Activated CD4-positive, alpha-beta memory T cell treated with anti-CD3 and anti-CD28 coated beads for 36 hours (primary cell): ENCODE results near the gene RBBP8NL. TPM values are rescaled to one million over a fixed set of nuclear protein-coding genes. Genes with fewer than 3 reads are reported as not detected.

Source experiments
- CTCF ChIA-PET: fragments of 350-600 bp; sonication (Branson Sonifier 250); formaldehyde crosslinking; loops from one replicate; lab custom pipeline; 2021; ENCODE audit warnings: antibody characterized with exemption, inconsistent platforms; lab: Charles Lee
- POLR2A ChIA-PET: fragments of 350-600 bp; sonication (Branson Sonifier 250); formaldehyde crosslinking; loops from one replicate; lab custom pipeline; 2021; ENCODE audit warnings: antibody characterized with exemption; lab: Charles Lee
- DNase-seq: peaks from one replicate; pipeline ENCODE4 v3.0.0-alpha.2; 2020
- H3K27ac Mint-ChIP-seq: one replicate; pipeline ENCODE4 v1.8.0; 2021; ENCODE audit warnings: mixed read lengths
- H3K27me3 Mint-ChIP-seq: one replicate; pipeline ENCODE4 v1.8.0; 2021; ENCODE audit warnings: mixed read lengths
- H3K36me3 Mint-ChIP-seq: one replicate; pipeline ENCODE4 v1.8.0; 2021; ENCODE audit warnings: mixed read lengths
- H3K4me1 Mint-ChIP-seq: one replicate; pipeline ENCODE4 v1.8.0; 2021; ENCODE audit warnings: low read depth, mixed read lengths
- H3K4me3 Mint-ChIP-seq: one replicate; pipeline ENCODE4 v1.8.0; 2021; ENCODE audit warnings: mild to moderate bottlenecking, mixed read lengths
- H3K9me3 Mint-ChIP-seq: one replicate; pipeline ENCODE4 v1.8.0; 2021; ENCODE audit warnings: mixed read lengths
- intact Hi-C: fragments of 100-400 bp; cut with micrococcal nuclease; formaldehyde crosslinking; loops from one replicate; pipeline ENCODE4 v1.15.1; 2023
- total RNA-seq, 2 experiments: library from RNA; stranded (reverse); gene quantifications; one replicate each; pipeline ENCODE4 v1.2.3, GENCODE V29; 2021

RBBP8NL gene
- total RNA-seq, 2 experiments from 2014 or later: not detected

- Mint-ChIP-seq H3K36me3 (no peaks in the 10 kb centered on the region), H3K27me3 (peaks cover 3% of the 10 kb centered on the region), H3K4me3 (no peak overlapping the region), H3K27ac (no peak overlapping the region), H3K9me3 (no peaks in the 10 kb centered on the region), H3K4me1 (no peaks in the 10 kb centered on the region)
- no peak for DNase-seq
- CTCF ChIA-PET: interaction anchor here (0.6 kb wide), 1 partner anchor 424 kb away, joined by 4 read pairs; no protein-coding TSS in a partner anchor
- POLR2A ChIA-PET: no interaction called here
- intact Hi-C loops: no loop called here
These were observed 20.7 kb upstream of the RBBP8NL start for GRCh38 chr20:62448038-62448437.

GRCh38 chr20:62446888-62447869 lies 19.8 kb upstream of the RBBP8NL start:
- Mint-ChIP-seq H3K36me3 (no peaks in the 10 kb centered on the region), H3K4me3 (no peak overlapping the region), H3K27ac (no peak overlapping the region), H3K9me3 (no peaks in the 10 kb centered on the region), H3K4me1 (no peaks in the 10 kb centered on the region), H3K27me3 (peaks cover 3% of the 10 kb centered on the region)
- intact Hi-C loops: no loop called here
- CTCF ChIA-PET: interaction anchor here (0.6 kb wide), 1 partner anchor 424 kb away, joined by 4 read pairs; no protein-coding TSS in a partner anchor
- POLR2A ChIA-PET: no interaction called here
- no peak for DNase-seq

GRCh38 chr20:62446481-62446880 lies 19.1 kb upstream of the RBBP8NL start:
- DNase-seq: no peak
- no peaks in the 10 kb centered on the region for H3K36me3 Mint-ChIP-seq
- no peak overlapping the region for H3K27ac Mint-ChIP-seq
- H3K27me3 Mint-ChIP-seq: peaks cover 3% of the 10 kb centered on the region
- POLR2A ChIA-PET: no interaction called here
- CTCF ChIA-PET: no interaction called here
- H3K9me3 Mint-ChIP-seq: no peaks in the 10 kb centered on the region
- no peak overlapping the region for H3K4me3 Mint-ChIP-seq
- H3K4me1 Mint-ChIP-seq: no peaks in the 10 kb centered on the region
- intact Hi-C loops: no loop called here

- Mint-ChIP-seq H3K27me3 (peaks cover 3% of the 10 kb centered on the region), H3K4me3 (no peak overlapping the region), H3K36me3 (no peaks in the 10 kb centered on the region), H3K9me3 (no peaks in the 10 kb centered on the region), H3K27ac (no peak overlapping the region), H3K4me1 (no peaks in the 10 kb centered on the region)
- ChIA-PET POLR2A (no interaction called here), CTCF (no interaction called here)
- intact Hi-C loops: no loop called here
- no peak for DNase-seq
These were observed 18.4 kb upstream of the RBBP8NL start for GRCh38 chr20:62445553-62446340.

GRCh38 chr20:62444286-62444685 lies 16.9 kb upstream of the RBBP8NL start:
- H3K9me3 Mint-ChIP-seq: no peaks in the 10 kb centered on the region
- DNase-seq: no peak
- no peak overlapping the region for H3K27ac Mint-ChIP-seq
- peaks cover 3% of the 10 kb centered on the region for H3K27me3 Mint-ChIP-seq
- intact Hi-C loops: no loop called here
- POLR2A ChIA-PET: no interaction called here
- H3K4me3 Mint-ChIP-seq: no peak overlapping the region
- no peaks in the 10 kb centered on the region for H3K36me3 Mint-ChIP-seq
- CTCF ChIA-PET: no interaction called here
- no peaks in the 10 kb centered on the region for H3K4me1 Mint-ChIP-seq

- intact Hi-C loops: no loop called here
- no peak overlapping the region for H3K4me3 Mint-ChIP-seq
- no peak for DNase-seq
- POLR2A ChIA-PET: no interaction called here
- no peak overlapping the region for H3K27ac Mint-ChIP-seq
- CTCF ChIA-PET: no interaction called here
- H3K36me3 Mint-ChIP-seq: no peaks in the 10 kb centered on the region
- H3K27me3 Mint-ChIP-seq: no peaks in the 10 kb centered on the region
- H3K9me3 Mint-ChIP-seq: no peaks in the 10 kb centered on the region
- H3K4me1 Mint-ChIP-seq: no peaks in the 10 kb centered on the region
These were observed 14.7 kb upstream of the RBBP8NL start for GRCh38 chr20:62441987-62442539.

GRCh38 chr20:62439218-62439617 lies 11.9 kb upstream of the RBBP8NL start:
- intact Hi-C loops: no loop called here
- POLR2A ChIA-PET: no interaction called here
- Mint-ChIP-seq H3K9me3 (no peaks in the 10 kb centered on the region), H3K36me3 (no peaks in the 10 kb centered on the region), H3K4me1 (no peaks in the 10 kb centered on the region), H3K4me3 (no peak overlapping the region), H3K27ac (no peak overlapping the region), H3K27me3 (peaks cover 17% of the 10 kb centered on the region)
- no peak for DNase-seq
- CTCF ChIA-PET: no interaction called here

- H3K36me3 Mint-ChIP-seq: no peaks in the 10 kb centered on the region
- H3K4me1 Mint-ChIP-seq: no peaks in the 10 kb centered on the region
- no peak overlapping the region for H3K27ac Mint-ChIP-seq
- H3K27me3 Mint-ChIP-seq: peaks cover 23% of the 10 kb centered on the region
- CTCF ChIA-PET: no interaction called here
- DNase-seq: no peak
- H3K9me3 Mint-ChIP-seq: no peaks in the 10 kb centered on the region
- POLR2A ChIA-PET: no interaction called here
- H3K4me3 Mint-ChIP-seq: no peak overlapping the region
- intact Hi-C loops: no loop called here
These were observed 10.6 kb upstream of the RBBP8NL start for GRCh38 chr20:62437927-62438326.

GRCh38 chr20:62437496-62437895 lies 10.2 kb upstream of the RBBP8NL start:
- Mint-ChIP-seq H3K4me3 (no peak overlapping the region), H3K4me1 (no peaks in the 10 kb centered on the region), H3K36me3 (no peaks in the 10 kb centered on the region), H3K9me3 (no peaks in the 10 kb centered on the region), H3K27ac (no peak overlapping the region), H3K27me3 (peaks cover 23% of the 10 kb centered on the region)
- intact Hi-C loops: no loop called here
- ChIA-PET POLR2A (no interaction called here), CTCF (no interaction called here)
- no peak for DNase-seq

- no peak overlapping the region for H3K27ac Mint-ChIP-seq
- no peaks in the 10 kb centered on the region for H3K4me1 Mint-ChIP-seq
- intact Hi-C loops: no loop called here
- no peak overlapping the region for H3K4me3 Mint-ChIP-seq
- peaks cover 23% of the 10 kb centered on the region for H3K27me3 Mint-ChIP-seq
- H3K9me3 Mint-ChIP-seq: no peaks in the 10 kb centered on the region
- CTCF ChIA-PET: no interaction called here
- DNase-seq: no peak
- no peaks in the 10 kb centered on the region for H3K36me3 Mint-ChIP-seq
- POLR2A ChIA-PET: no interaction called here
These were observed 9.4 kb upstream of the RBBP8NL start for GRCh38 chr20:62436692-62437091.

GRCh38 chr20:62433658-62434497 lies 6.5 kb upstream of the RBBP8NL start:
- DNase-seq: no peak
- no peaks in the 10 kb centered on the region for H3K9me3 Mint-ChIP-seq
- H3K36me3 Mint-ChIP-seq: no peaks in the 10 kb centered on the region
- ChIA-PET CTCF (no interaction called here), POLR2A (no interaction called here)
- H3K4me1 Mint-ChIP-seq: no peaks in the 10 kb centered on the region
- H3K27ac Mint-ChIP-seq: no peak overlapping the region
- no peak overlapping the region for H3K4me3 Mint-ChIP-seq
- intact Hi-C loops: no loop called here
- peaks cover 26% of the 10 kb centered on the region for H3K27me3 Mint-ChIP-seq
